ENCODE data around the gene ALDH3A1.

The ALDH3A1 gene

DNA sequence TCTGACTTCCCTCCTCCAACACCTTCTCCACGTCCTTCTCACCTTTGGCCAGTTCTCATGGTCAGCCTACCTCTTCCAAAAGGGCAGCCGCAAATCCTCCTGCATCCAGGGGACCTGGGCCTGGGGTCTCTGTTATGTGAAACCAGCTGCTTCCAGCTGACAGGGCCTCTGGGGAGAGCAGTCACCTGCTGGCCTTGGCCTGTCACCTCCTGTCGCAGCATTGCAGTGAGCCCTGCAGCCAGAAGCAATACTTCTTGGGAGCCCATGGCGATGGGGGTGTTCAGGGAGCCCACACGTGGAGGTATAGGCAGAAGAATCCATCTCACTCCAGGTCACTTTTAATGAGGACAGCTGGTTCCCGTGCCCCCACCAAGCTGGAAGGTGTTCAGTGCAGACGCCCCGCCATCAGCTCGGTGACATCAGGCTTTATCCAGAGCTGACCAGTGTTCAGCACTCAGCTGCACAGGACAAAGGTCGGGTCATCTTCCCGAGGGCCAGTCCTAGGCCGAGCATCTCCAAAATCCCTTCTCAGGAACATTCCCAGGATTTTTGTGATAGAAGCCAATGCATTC, 30.0 kb downstream of the ALDH3A1 start:
- H3K4me3 ChIP-seq (ENCODE audit: extremely low read depth, insufficient read depth, low read length, poor library complexity, severe bottlenecking), result no peak overlapping the region
- no peaks in the 10 kb centered on the region for H3K9me3 ChIP-seq (ENCODE audit: control insufficient read depth, low read length)
- no peaks in the 10 kb centered on the region for H3K4me1 ChIP-seq (ENCODE audit: control insufficient read depth, insufficient read depth, low read length, poor library complexity, severe bottlenecking)
- no peaks in the 10 kb centered on the region for H3K36me3 ChIP-seq (ENCODE audit: control insufficient read depth, insufficient read depth, low read length)
- WGBS, 2 experiments (ENCODE audit: insufficient coverage in 2 of 2), result 84 to 85% methylated on average over 10 to 12 of the region's 12 CpGs
- H3K27ac ChIP-seq (ENCODE audit: low read depth, low read length, severe bottlenecking), result no peak overlapping the region

DNA sequence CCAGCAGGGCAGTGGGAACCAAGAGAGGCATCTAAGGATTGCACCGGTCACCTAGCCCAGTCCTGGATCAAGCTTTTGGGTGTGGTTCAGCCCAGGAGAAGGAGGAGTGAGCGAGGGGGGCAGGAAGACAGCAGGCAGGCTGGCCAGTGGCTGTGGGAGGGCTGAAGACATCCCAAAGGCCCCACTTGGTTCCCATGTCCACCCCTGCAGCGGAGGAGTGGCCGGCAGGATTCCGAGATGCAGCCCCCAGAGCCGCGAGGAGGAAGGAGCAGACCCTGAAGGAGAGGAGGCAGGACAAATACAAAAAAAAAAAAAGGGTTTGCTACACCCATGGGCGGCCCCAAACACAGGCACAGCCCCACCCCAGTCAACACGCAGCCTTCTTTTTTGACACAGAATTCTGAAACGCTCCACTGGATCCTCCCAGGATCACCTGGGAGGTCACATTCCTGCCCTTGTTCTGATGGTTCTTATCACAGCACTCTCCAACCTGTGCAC, 30.6 kb downstream of the ALDH3A1 start:
- H3K4me1 ChIP-seq (ENCODE audit: control insufficient read depth, insufficient read depth, low read length, poor library complexity, severe bottlenecking), result no peaks in the 10 kb centered on the region
- no peaks in the 10 kb centered on the region for H3K9me3 ChIP-seq (ENCODE audit: control insufficient read depth, low read length)
- 85 to 94% methylated on average over 4 of the region's 10 CpGs for WGBS, 2 experiments (ENCODE audit: insufficient coverage in 2 of 2)
- no peak overlapping the region for H3K27ac ChIP-seq (ENCODE audit: low read depth, low read length, severe bottlenecking)
- no peaks in the 10 kb centered on the region for H3K36me3 ChIP-seq (ENCODE audit: control insufficient read depth, insufficient read depth, low read length)
- H3K4me3 ChIP-seq (ENCODE audit: extremely low read depth, insufficient read depth, low read length, poor library complexity, severe bottlenecking), result no peak overlapping the region

DNA sequence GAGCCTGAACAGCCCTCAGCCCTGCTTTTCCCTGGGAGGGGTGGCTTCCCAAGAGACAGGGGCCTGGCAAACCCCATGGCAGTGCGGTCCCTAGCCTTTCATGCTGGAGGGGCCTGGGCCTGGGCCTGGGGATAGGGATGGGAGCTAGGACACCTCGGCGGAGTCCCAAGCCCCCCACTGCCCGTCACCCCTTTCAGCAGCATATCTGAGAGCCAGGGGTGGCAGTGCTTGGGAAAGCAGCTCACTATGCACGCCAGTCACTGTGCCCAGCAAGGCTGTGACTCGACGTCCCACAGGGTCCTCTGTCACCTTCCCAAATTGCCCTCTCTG, 31.1 kb downstream of the ALDH3A1 start:
- WGBS, 2 experiments (ENCODE audit: insufficient coverage in 2 of 2), result 97% methylated on average over 5 to 6 of the region's 7 CpGs

DNA sequence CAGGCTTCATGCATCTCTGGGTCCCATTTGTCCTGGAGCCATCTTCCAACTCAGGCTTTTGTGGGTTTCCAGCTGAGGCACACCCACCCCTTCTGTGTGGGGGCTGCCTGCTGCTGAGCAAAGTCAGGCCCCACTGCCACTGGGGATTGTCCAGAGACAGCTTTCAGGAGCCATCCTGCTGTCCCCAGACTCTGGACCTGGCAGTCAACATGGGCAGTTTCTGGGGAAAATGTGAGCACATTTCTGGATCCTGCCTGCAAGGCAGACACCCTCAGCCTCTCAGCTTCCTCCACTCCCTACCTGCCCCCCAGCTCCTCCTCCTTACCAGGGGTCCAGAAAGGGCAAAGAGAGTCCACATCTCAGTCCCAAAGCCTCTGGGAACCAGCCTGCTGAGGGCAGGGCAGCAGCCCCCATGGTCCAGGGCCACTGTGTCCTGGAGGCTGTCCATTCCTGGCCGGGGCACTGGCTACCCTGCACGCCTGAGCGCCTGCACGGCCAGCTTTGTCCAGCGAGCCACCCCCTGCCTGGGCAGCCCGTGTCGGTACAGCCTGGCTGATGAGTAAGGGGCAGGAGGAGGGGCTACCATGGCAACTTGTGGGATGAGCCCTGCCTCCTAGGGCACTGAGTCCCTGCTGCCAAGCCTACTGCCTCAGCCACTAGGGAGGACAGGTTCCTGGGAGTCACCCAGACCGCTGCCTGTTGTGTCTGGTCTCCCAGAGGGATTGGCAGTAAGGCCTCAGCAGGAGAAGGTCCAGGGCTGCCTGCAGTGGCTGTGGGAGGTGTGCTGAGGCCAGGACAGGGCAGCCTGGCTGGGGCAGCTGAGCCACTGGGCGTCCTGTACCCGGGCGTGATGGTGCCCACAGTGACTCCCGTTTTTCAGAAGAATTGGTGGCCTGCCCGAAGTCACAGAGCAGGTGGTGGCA, 31.7 kb downstream of the ALDH3A1 start, which contains the start of gene SLC47A2:
SLC47A2 (minus strand) TSS at position 477 of the 923 bp plus-strand sequence; CDS start at position 448, 29 bp downstream.
- Histone ChIP-seq H3K27ac (ENCODE audit: low read depth, low read length, severe bottlenecking) (no peak within 1 kb of the TSS), H3K9me3 (ENCODE audit: control insufficient read depth, low read length) (no peaks in the 10 kb centered on the region), H3K36me3 (ENCODE audit: control insufficient read depth, insufficient read depth, low read length) (no peaks in the 10 kb centered on the region), H3K4me1 (ENCODE audit: control insufficient read depth, insufficient read depth, low read length, poor library complexity, severe bottlenecking) (no peaks in the 10 kb centered on the region), H3K4me3 (ENCODE audit: extremely low read depth, insufficient read depth, low read length, poor library complexity, severe bottlenecking) (no peak within 1 kb of the TSS)
- WGBS, 2 experiments (ENCODE audit: insufficient coverage in 2 of 2), result 64 to 73% methylated on average over 12 to 13 of the region's 13 CpGs

More for the DNA sequence above, 31.1 kb downstream of the ALDH3A1 start:
- Histone ChIP-seq H3K36me3 (ENCODE audit: control insufficient read depth, insufficient read depth, low read length) (no peaks in the 10 kb centered on the region), H3K27ac (ENCODE audit: low read depth, low read length, severe bottlenecking) (no peak overlapping the region), H3K4me3 (ENCODE audit: extremely low read depth, insufficient read depth, low read length, poor library complexity, severe bottlenecking) (no peak overlapping the region), H3K4me1 (ENCODE audit: control insufficient read depth, insufficient read depth, low read length, poor library complexity, severe bottlenecking) (no peaks in the 10 kb centered on the region), H3K9me3 (ENCODE audit: control insufficient read depth, low read length) (no peaks in the 10 kb centered on the region)

DNA sequence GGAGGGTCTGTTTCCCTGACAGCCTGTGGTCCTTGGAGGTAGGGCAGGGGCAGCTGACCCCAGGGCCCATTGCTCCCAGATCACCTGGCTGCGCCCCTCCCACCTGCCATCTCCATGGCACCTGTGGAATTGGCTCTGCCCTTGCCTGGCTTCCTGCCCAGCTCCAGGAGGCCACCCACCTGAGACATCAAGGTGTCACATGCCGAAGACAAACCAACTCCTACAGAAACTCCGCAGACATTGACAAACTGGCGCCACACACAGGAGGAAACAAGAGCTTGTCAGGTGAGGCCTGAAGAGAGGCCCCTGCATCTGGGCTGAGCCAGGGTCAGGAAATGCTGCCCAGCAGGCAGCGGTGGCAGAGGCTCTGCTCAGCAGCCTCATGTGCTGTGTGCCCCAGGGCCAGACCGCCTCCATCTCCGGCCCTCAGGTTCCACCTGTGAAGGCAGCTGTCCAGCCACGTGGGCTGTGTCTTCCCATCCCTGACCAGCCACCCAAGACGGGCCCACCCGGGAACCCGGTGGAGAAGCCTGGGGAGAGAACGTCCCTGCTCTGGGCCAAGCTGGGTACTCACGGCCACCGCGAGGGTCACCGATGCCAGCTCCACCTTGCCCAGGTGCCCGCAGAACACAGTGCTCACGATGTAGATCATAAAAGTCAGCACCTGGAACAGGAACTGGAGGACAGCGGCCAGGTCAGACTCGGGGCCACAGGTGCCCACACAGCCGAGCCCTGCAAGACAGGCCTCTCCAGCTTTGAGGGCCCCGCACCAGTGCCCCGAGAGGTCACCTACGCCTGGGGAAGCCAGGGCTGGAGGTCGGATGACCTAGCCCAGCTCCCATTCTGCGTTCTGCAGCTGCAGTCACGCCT, 33.3 kb downstream of the ALDH3A1 start:
- Histone ChIP-seq H3K27ac (ENCODE audit: low read depth, low read length, severe bottlenecking) (no peak overlapping the region), H3K4me3 (ENCODE audit: extremely low read depth, insufficient read depth, low read length, poor library complexity, severe bottlenecking) (no peak overlapping the region), H3K4me1 (ENCODE audit: control insufficient read depth, insufficient read depth, low read length, poor library complexity, severe bottlenecking) (no peaks in the 10 kb centered on the region), H3K36me3 (ENCODE audit: control insufficient read depth, insufficient read depth, low read length) (no peaks in the 10 kb centered on the region), H3K9me3 (ENCODE audit: control insufficient read depth, low read length) (no peaks in the 10 kb centered on the region)
- WGBS, 2 experiments (ENCODE audit: insufficient coverage in 2 of 2), result 96% methylated on average over 23 to 26 of the region's 27 CpGs

DNA sequence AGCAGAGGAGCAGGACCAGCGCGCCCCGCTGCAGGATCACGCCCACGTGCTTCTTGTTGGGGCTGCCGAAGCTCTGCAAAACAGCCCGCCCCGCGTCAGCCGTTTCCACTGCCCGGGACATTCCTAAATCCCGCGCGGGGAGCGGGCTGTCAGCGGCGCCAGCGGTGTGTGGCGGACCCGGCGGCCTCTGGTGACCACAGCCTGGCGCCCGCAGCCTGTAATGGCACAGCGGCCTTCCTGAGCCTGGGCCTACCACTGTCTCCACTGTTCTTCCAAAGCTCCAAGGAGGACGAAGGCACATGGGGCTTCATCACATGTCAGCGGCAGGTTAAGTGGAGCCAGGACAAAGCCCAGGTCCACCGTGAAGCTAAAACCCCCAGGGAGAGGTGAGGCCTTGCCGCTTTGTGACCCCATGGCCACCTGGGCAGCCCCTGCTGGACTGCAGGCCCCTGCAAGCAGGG, 34.2 kb downstream of the ALDH3A1 start:
- WGBS, 2 experiments (ENCODE audit: insufficient coverage in 2 of 2), result 92 to 95% methylated on average over 21 to 28 of the region's 28 CpGs
- Histone ChIP-seq H3K27ac (ENCODE audit: low read depth, low read length, severe bottlenecking) (no peak overlapping the region), H3K4me3 (ENCODE audit: extremely low read depth, insufficient read depth, low read length, poor library complexity, severe bottlenecking) (no peak overlapping the region), H3K36me3 (ENCODE audit: control insufficient read depth, insufficient read depth, low read length) (no peaks in the 10 kb centered on the region), H3K9me3 (ENCODE audit: control insufficient read depth, low read length) (no peaks in the 10 kb centered on the region), H3K4me1 (ENCODE audit: control insufficient read depth, insufficient read depth, low read length, poor library complexity, severe bottlenecking) (no peaks in the 10 kb centered on the region)

DNA sequence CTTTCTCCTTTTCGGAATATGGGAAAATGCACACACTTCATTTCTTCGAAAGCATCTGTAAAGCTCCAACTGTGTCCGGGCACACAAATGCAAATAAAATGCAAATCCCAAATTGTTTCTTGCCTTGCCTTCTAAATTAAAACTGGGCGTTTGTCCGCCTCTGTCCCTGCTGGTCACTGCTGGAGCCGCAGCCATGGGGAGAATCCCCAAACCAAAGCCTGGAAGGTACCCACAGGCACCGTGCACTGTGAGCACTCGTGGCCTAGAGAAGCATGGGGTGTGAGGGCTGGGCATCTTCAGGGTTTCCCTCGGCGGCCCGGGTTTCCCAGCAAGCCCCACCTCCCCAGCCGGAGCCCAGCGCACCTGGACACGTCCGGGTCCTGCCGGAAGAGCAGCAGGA, 34.6 kb downstream of the ALDH3A1 start:
- no peaks in the 10 kb centered on the region for H3K4me1 ChIP-seq (ENCODE audit: control insufficient read depth, insufficient read depth, low read length, poor library complexity, severe bottlenecking)
- no peak overlapping the region for H3K27ac ChIP-seq (ENCODE audit: low read depth, low read length, severe bottlenecking)
- no peaks in the 10 kb centered on the region for H3K9me3 ChIP-seq (ENCODE audit: control insufficient read depth, low read length)
- H3K36me3 ChIP-seq (ENCODE audit: control insufficient read depth, insufficient read depth, low read length), result no peaks in the 10 kb centered on the region
- 86 to 90% methylated on average over 12 to 16 of the region's 16 CpGs for WGBS, 2 experiments (ENCODE audit: insufficient coverage in 2 of 2)
- no peak overlapping the region for H3K4me3 ChIP-seq (ENCODE audit: extremely low read depth, insufficient read depth, low read length, poor library complexity, severe bottlenecking)

DNA sequence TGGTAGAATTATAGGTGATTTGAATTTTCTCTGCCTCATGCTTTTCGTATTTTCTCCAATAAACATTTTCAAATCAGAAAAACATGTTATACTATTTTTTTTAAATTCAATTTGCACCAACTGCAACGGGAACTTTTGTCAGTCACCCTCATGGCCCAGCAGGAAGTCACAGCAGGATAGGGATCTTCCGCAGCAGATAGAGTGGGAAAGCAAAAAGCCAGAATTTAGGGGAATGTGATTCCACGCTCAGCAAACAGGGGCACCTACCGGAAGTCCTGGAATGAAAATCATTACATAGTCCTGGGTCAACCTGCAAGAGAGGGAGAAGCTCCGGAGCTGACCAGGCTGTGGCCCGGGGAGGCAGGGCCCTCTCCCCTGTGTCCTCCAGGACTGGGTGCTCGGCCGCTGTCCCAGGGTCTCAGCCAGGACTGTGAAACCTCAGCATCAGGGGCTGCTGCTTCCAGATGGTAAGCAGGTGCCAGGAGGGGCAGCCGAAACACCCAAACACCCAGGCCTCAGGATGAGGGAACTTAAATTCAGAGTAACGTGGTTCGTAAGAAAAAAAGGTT, 35.6 kb downstream of the ALDH3A1 start:
- no peaks in the 10 kb centered on the region for H3K36me3 ChIP-seq (ENCODE audit: control insufficient read depth, insufficient read depth, low read length)
- no peaks in the 10 kb centered on the region for H3K9me3 ChIP-seq (ENCODE audit: control insufficient read depth, low read length)
- WGBS, 2 experiments (ENCODE audit: insufficient coverage in 2 of 2), result 71 to 84% methylated on average over 7 to 9 of the region's 12 CpGs
- no peak overlapping the region for H3K27ac ChIP-seq (ENCODE audit: low read depth, low read length, severe bottlenecking)
- H3K4me3 ChIP-seq (ENCODE audit: extremely low read depth, insufficient read depth, low read length, poor library complexity, severe bottlenecking), result no peak overlapping the region
- H3K4me1 ChIP-seq (ENCODE audit: control insufficient read depth, insufficient read depth, low read length, poor library complexity, severe bottlenecking), result no peaks in the 10 kb centered on the region

DNA sequence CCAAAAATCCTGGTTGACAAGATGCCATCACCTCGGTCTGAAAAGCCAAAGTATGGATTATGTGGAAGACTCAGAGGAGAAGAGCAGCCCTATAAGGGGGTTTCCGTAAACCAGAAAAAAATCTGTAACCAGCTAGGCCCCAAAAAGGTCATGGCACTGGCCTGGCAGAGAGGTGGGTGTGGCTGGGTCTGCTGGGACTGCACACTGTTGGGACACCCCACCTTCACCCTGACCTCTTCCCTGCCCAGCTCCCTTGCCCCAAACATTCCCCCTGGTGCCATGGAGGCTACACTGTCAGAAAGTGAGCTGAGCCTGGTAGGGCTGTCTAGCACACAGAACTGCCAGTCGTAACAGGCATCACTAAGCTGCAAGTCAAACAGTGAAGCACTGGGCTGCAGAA, 38.3 kb downstream of the ALDH3A1 start:
- H3K4me3 ChIP-seq (ENCODE audit: extremely low read depth, insufficient read depth, low read length, poor library complexity, severe bottlenecking), result no peak overlapping the region
- no peak overlapping the region for H3K27ac ChIP-seq (ENCODE audit: low read depth, low read length, severe bottlenecking)
- no peaks in the 10 kb centered on the region for H3K36me3 ChIP-seq (ENCODE audit: control insufficient read depth, insufficient read depth, low read length)
- peaks cover 2% of the 10 kb centered on the region for H3K4me1 ChIP-seq (ENCODE audit: control insufficient read depth, insufficient read depth, low read length, poor library complexity, severe bottlenecking)
- H3K9me3 ChIP-seq (ENCODE audit: control insufficient read depth, low read length), result no peaks in the 10 kb centered on the region
- 93 to 100% methylated on average over 1 to 3 of the region's 3 CpGs for WGBS, 2 experiments (ENCODE audit: insufficient coverage in 2 of 2)
